GM23338 (cell line): ENCODE data around the gene CACNG3. TPM values are rescaled to one million over a fixed set of nuclear protein-coding genes. Genes with fewer than 3 reads are reported as not detected.

ENCODE experiments used
- ATAC-seq: fragments of 200-7000 bp; cut with Tn5 transposase; 3 replicates; pipeline ENCODE4 v1.9.1; 2020
- DNase-seq: peaks from one replicate; pipeline ENCODE4 v3.0.0-alpha.2; 2015; ENCODE audit warnings: low spot score
- H2AFZ ChIP-seq: fragments of 200-600 bp; sonication (generic); 2 replicates; pipeline ENCODE4 v1.8.0; 2016; ENCODE audit warnings: antibody characterized with exemption, mild to moderate bottlenecking, moderate library complexity
- H3F3A ChIP-seq: fragments of 200-600 bp; sonication (generic); replicated peaks from 2 replicates; pipeline ENCODE4 v1.8.0; 2017; ENCODE audit warnings: antibody characterized with exemption, mixed run types, low read depth
- H3K27ac ChIP-seq: fragments of 200-600 bp; sonication (generic); 2 replicates; pipeline ENCODE4 v1.6.1; 2016; ENCODE audit warnings: low read depth
- H3K27me3 ChIP-seq: fragments of 200-600 bp; sonication (generic); 2 replicates; pipeline ENCODE4 v1.8.0; 2016; ENCODE audit warnings: mild to moderate bottlenecking, mixed run types, moderate library complexity; ENCODE audit not compliant: insufficient read depth
- H3K36me3 ChIP-seq: fragments of 200-600 bp; sonication (generic); 2 replicates; pipeline ENCODE4 v1.8.0; 2016; ENCODE audit warnings: mild to moderate bottlenecking; ENCODE audit not compliant: insufficient read depth
- H3K4me1 ChIP-seq: fragments of 200-600 bp; sonication (generic); 2 replicates; pipeline ENCODE4 v1.8.0; 2016; ENCODE audit warnings: mild to moderate bottlenecking, moderate library complexity; ENCODE audit not compliant: insufficient read depth
- H3K4me2 ChIP-seq: fragments of 200-600 bp; sonication (generic); 2 replicates; pipeline ENCODE4 v1.7.1; 2017; ENCODE audit warnings: mixed run types
- H3K4me3 ChIP-seq: fragments of 200-600 bp; sonication (generic); 2 replicates; pipeline ENCODE4 v1.6.1; 2016; ENCODE audit warnings: mixed run types
- H3K79me2 ChIP-seq: fragments of 200-600 bp; sonication (generic); replicated peaks from 2 replicates; pipeline ENCODE4 v1.8.0; 2017; ENCODE audit warnings: mild to moderate bottlenecking; ENCODE audit not compliant: insufficient read depth
- H3K9me2 ChIP-seq: fragments of 200-600 bp; sonication (generic); 2 replicates; pipeline ENCODE4 v1.8.0; 2017; ENCODE audit not compliant: insufficient read depth
- H4K20me1 ChIP-seq: fragments of 200-600 bp; sonication (generic); replicated peaks from 2 replicates; pipeline ENCODE4 v1.8.0; 2017; ENCODE audit warnings: mild to moderate bottlenecking; ENCODE audit not compliant: insufficient read depth
- H3K27ac Mint-ChIP-seq: 2 replicates; pipeline ENCODE4 v1.8.0; 2020; ENCODE audit warnings: inconsistent platforms, mild to moderate bottlenecking, moderate library complexity, mixed read lengths
- H3K27me3 Mint-ChIP-seq: 3 replicates; pipeline ENCODE4 v1.8.0; 2022; ENCODE audit warnings: low read depth, mild to moderate bottlenecking, moderate library complexity, mixed read lengths, inconsistent platforms; ENCODE audit not compliant: insufficient read depth, poor library complexity
- H3K36me3 Mint-ChIP-seq: 3 replicates; pipeline ENCODE4 v1.8.0; 2021; ENCODE audit warnings: low read depth, mild to moderate bottlenecking, inconsistent platforms, moderate library complexity, mixed read lengths
- H3K4me1 Mint-ChIP-seq: 3 replicates; pipeline ENCODE4 v1.8.0; 2020; ENCODE audit warnings: mild to moderate bottlenecking, inconsistent platforms, mixed read lengths
- H3K4me3 Mint-ChIP-seq: 3 replicates; pipeline ENCODE4 v1.8.0; 2021; ENCODE audit warnings: moderate library complexity, mild to moderate bottlenecking, inconsistent platforms, mixed read lengths
- H3K9me3 Mint-ChIP-seq: 3 replicates; pipeline ENCODE4 v1.8.0; 2020; ENCODE audit warnings: moderate library complexity, mild to moderate bottlenecking, inconsistent platforms, mixed read lengths
- CREB1 ChIP-seq: fragments of 250-450 bp; sonication (Bioruptor Pico); IDR thresholded peaks from 2 replicates; pipeline ENCODE4 v1.5.0; 2020; ENCODE audit warnings: low read depth, mild to moderate bottlenecking, moderate library complexity
- CTCF ChIP-seq, 2 experiments: fragments of 200-600 bp in 1 of 2; sonication (generic) in 1 of 2; conservative IDR thresholded peaks; 2 replicates each; pipeline versions ENCODE4 v1.5.1 to v1.6.1; 2016 to 2017; ENCODE audit warnings: antibody characterized with exemption in 2 of 2, low read depth in 2 of 2, mild to moderate bottlenecking in 2 of 2, moderate library complexity in 1 of 2
- ETS1 ChIP-seq: IDR thresholded peaks from 2 replicates; pipeline ENCODE4 v1.6.1; 2016; ENCODE audit warnings: antibody characterized with exemption
- EZH2 ChIP-seq: fragments of 200-600 bp; sonication (generic); IDR thresholded peaks from one replicate; pipeline ENCODE4 v1.8.0; 2017; ENCODE audit warnings: antibody characterized with exemption, mild to moderate bottlenecking, low read depth; ENCODE audit not compliant: unreplicated experiment
- NANOG ChIP-seq: IDR thresholded peaks from 2 replicates; pipeline ENCODE4 v1.6.1; 2016; ENCODE audit warnings: antibody characterized with exemption, borderline replicate concordance
- REST ChIP-seq: IDR thresholded peaks from one replicate; pipeline ENCODE4 v1.6.1; 2018; ENCODE audit warnings: antibody characterized with exemption; ENCODE audit not compliant: unreplicated experiment
- STAT1 ChIP-seq: IDR thresholded peaks from one replicate; pipeline ENCODE4 v1.6.1; 2016; ENCODE audit warnings: antibody characterized with exemption; ENCODE audit not compliant: unreplicated experiment
- ZNF114 ChIP-seq: fragments of 250-450 bp; sonication (Bioruptor Pico); IDR thresholded peaks from 2 replicates; pipeline ENCODE4 v1.5.0; 2020; ENCODE audit warnings: mild to moderate bottlenecking, moderate library complexity
- ZNF331 ChIP-seq: fragments of 250-450 bp; sonication (Bioruptor Pico); IDR thresholded peaks from 2 replicates; pipeline ENCODE4 v1.5.0; 2020; ENCODE audit warnings: low read depth, mild to moderate bottlenecking, moderate library complexity
- polyA plus RNA-seq: library from polyadenylated mRNA; unstranded; fragments of >200 nt; fragmentation: Nextera tagmentation; extraction: Ambion mirVana; gene quantifications from 2 replicates; pipeline ENCODE4 v1.2.1, GENCODE V29; 2016
- total RNA-seq: library from RNA; depleted of rRNA; stranded (reverse); fragments of >200 nt; shearing (Covaris generic); gene quantifications from 2 replicates; pipeline ENCODE4 v1.2.3, GENCODE V29; 2014

Gene CACNG3
- total and polyA plus RNA-seq, 2 experiments from 2014 or later = not detected

GRCh38 chr16:24332582-24333090, 76.5 kb downstream of the CACNG3 start (continued):
- TF ChIP-seq ETS1 = no peak
- no peak for TF ChIP-seq CTCF (conservative IDR thresholded peaks at IDR 0.05; ENCODE audit: low read depth in 2 of 2)

GRCh38 chr16:24336491-24336890, 80.4 kb downstream of the CACNG3 start:
- Histone ChIP-seq H3K27me3 (no peaks in the 10 kb centered on the region), H3F3A (no peaks in the 10 kb centered on the region), H3K4me3 (no peak overlapping the region), H3K4me1 (no peaks in the 10 kb centered on the region), H3K4me2 (no peak overlapping the region), H3K27ac (no peak overlapping the region), H4K20me1 (no peaks in the 10 kb centered on the region), H3K79me2 (no peaks in the 10 kb centered on the region), H2AFZ (no peak overlapping the region), H3K36me3 (no peaks in the 10 kb centered on the region), H3K9me2 (no peaks in the 10 kb centered on the region)
- peaks cover 3% of the 10 kb centered on the region; the same call in 1 of the 3 replicates for H3K9me3 Mint-ChIP-seq
- no peak overlapping the region for H3K27ac Mint-ChIP-seq
- peaks cover 14% of the 10 kb centered on the region for H3K27me3 Mint-ChIP-seq
- no peaks in the 10 kb centered on the region for H3K36me3 Mint-ChIP-seq
- no peak overlapping the region for H3K4me3 Mint-ChIP-seq
- no peak for ATAC-seq
- H3K4me1 Mint-ChIP-seq = no peaks in the 10 kb centered on the region
- TF ChIP-seq STAT1 (no peak), ETS1 (no peak), CREB1 (CRISPR knock-in tag) (no peak), ZNF331 (CRISPR knock-in tag) (no peak)
- no peak for DNase-seq

GRCh38 chr16:24337013-24337412, 80.9 kb downstream of the CACNG3 start:
- no peaks in the 10 kb centered on the region for H3K4me1 Mint-ChIP-seq
- DNase-seq = peak; percentile 16
- H3K79me2 ChIP-seq = no peaks in the 10 kb centered on the region
- no peaks in the 10 kb centered on the region for H3K4me1 ChIP-seq
- H3K36me3 ChIP-seq = no peaks in the 10 kb centered on the region
- H3K4me2 ChIP-seq = no peak overlapping the region
- no peaks in the 10 kb centered on the region for H3K9me2 ChIP-seq
- H2AFZ ChIP-seq = no peak overlapping the region
- H3F3A ChIP-seq = no peaks in the 10 kb centered on the region
- no peaks in the 10 kb centered on the region for H4K20me1 ChIP-seq
- peaks cover 14% of the 10 kb centered on the region for H3K27me3 Mint-ChIP-seq
- no peaks in the 10 kb centered on the region for H3K27me3 ChIP-seq
- no peak overlapping the region for H3K4me3 ChIP-seq
- ATAC-seq = no peak
- H3K4me3 Mint-ChIP-seq = no peak overlapping the region
- H3K36me3 Mint-ChIP-seq = no peaks in the 10 kb centered on the region
- H3K27ac Mint-ChIP-seq = no peak overlapping the region
- H3K27ac ChIP-seq = no peak overlapping the region
- TF ChIP-seq ZNF114 (CRISPR knock-in tag) (no peak), STAT1 (no peak), NANOG (no peak), EZH2 (no peak), REST (no peak), CTCF (conservative IDR thresholded peaks at IDR 0.05; ENCODE audit: low read depth in 2 of 2) (peak in 1 of 2 experiments; percentile 26; a peak in 2 of 4 replicates), ETS1 (no peak)
- H3K9me3 Mint-ChIP-seq = peaks cover 3% of the 10 kb centered on the region; the same call in 1 of the 3 replicates
